K562 (cell line): Measurements from ENCODE around the gene ZNF69. TPM values are rescaled to one million over a fixed set of nuclear protein-coding genes. Genes with fewer than 3 reads are reported as not detected.
A peak's percentile ranks its signal among the peaks of the same experiment; 100 is the strongest.

ENCODE experiments used
- BRF2 ChIP-seq: IDR thresholded peaks from 3 replicates; pipeline ENCODE4 v1.6.1; 2011; ENCODE audit warnings: borderline replicate concordance, mild to moderate bottlenecking; ENCODE audit not compliant: insufficient read length, insufficient read depth
- CBX2 ChIP-seq: fragments of 200-600 bp; sonication (generic); IDR thresholded peaks from one replicate; pipeline ENCODE4 v1.6.1; 2012; ENCODE audit warnings: mild to moderate bottlenecking, low read length, inconsistent platforms; ENCODE audit not compliant: insufficient read depth, poor library complexity, severe bottlenecking
- EP400 ChIP-seq: fragments of 450-650 bp; IDR thresholded peaks from 2 replicates; pipeline ENCODE4 v1.6.1; 2017; ENCODE audit warnings: antibody characterized with exemption, mild to moderate bottlenecking, moderate library complexity
- MAFG ChIP-seq: fragments of 450-650 bp; conservative IDR thresholded peaks from 2 replicates; pipeline ENCODE4 v1.6.1; 2016; ENCODE audit warnings: missing genetic modification characterization, missing compliant biosample characterization
- MED1 ChIP-seq: sonication (generic); formaldehyde crosslinking; IDR thresholded peaks from 2 replicates; pipeline ENCODE4 v1.8.1; 2023; ENCODE audit warnings: missing genetic modification reagents, borderline replicate concordance
- SFPQ ChIP-seq: fragments of 200-400 bp; formaldehyde crosslinking; IDR thresholded peaks from 2 replicates; pipeline ENCODE4 v1.6.1; 2017; ENCODE audit warnings: mild to moderate bottlenecking, low read depth, low read length, moderate library complexity
- TBP ChIP-seq: optimal IDR thresholded peaks from 2 replicates; pipeline ENCODE3; 2011; ENCODE audit warnings: low read depth, low read length, improper control_type of control experiment
- TFAP4 ChIP-seq: sonication (generic); formaldehyde crosslinking; IDR thresholded peaks from 2 replicates; pipeline ENCODE4 v1.8.0; 2022; ENCODE audit warnings: missing genetic modification reagents, mild to moderate bottlenecking, moderate library complexity, borderline replicate concordance
- ZNF224 ChIP-seq: sonication (generic); formaldehyde crosslinking; IDR thresholded peaks from 2 replicates; pipeline ENCODE4 v1.8.0; 2022; ENCODE audit warnings: mild to moderate bottlenecking, missing genetic modification reagents
- ZNF431 ChIP-seq: sonication (generic); formaldehyde crosslinking; IDR thresholded peaks from 2 replicates; pipeline ENCODE4 v1.8.0; 2022; ENCODE audit warnings: mild to moderate bottlenecking, missing genetic modification reagents
- ZNF449 ChIP-seq: fragments of 250-450 bp; sonication (Bioruptor Pico); IDR thresholded peaks from 2 replicates; pipeline ENCODE4 v1.8.0; 2022; ENCODE audit warnings: moderate library complexity, mild to moderate bottlenecking, inconsistent platforms
- ZNF609 ChIP-seq: sonication (generic); formaldehyde crosslinking; IDR thresholded peaks from 2 replicates; pipeline ENCODE4 v1.8.1; 2023; ENCODE audit warnings: missing genetic modification reagents, mild to moderate bottlenecking, borderline replicate concordance
- ZNF75A ChIP-seq: fragments of 450-650 bp; formaldehyde crosslinking; IDR thresholded peaks from 2 replicates; pipeline ENCODE4 v1.4.0; 2020; ENCODE audit warnings: mild to moderate bottlenecking
- ZNF79 ChIP-seq: fragments of 250-450 bp; sonication (Bioruptor Pico); IDR thresholded peaks from 2 replicates; pipeline ENCODE4 v1.4.0; 2020; ENCODE audit warnings: low read depth, mild to moderate bottlenecking, moderate library complexity
- polyA plus RNA-seq, 8 experiments: library from polyadenylated mRNA; depleted of rRNA in 4 of 8; stranded (reverse) in 5 of 8; unstranded in 3 of 8; fragments of >200 nt; fragmentation: Nextera tagmentation in 2 of 8; fragmentation: Illumina TruSeq in 1 of 8; extraction: Ambion mirVana in 2 of 8; extraction: Trizol in 1 of 8; gene quantifications; 2 replicates each; pipeline versions ENCODE4 v1.2.1 to v1.2.3, GENCODE V29; 2011 to 2014; ENCODE audit warnings: inconsistent platforms in 1 of 8, missing spikeins in 1 of 8
- total RNA-seq, 7 experiments: library from RNA; depleted of rRNA in 6 of 7; stranded (reverse); fragments of >200 nt in 6 of 7; fragmentation: Illumina TruSeq in 2 of 7; extraction: Trizol in 2 of 7; gene quantifications; 2 replicates each; pipeline versions ENCODE4 v1.2.1 to v1.2.3, GENCODE V29; 2011 to 2021; ENCODE audit warnings: low replicate concordance in 1 of 7

The ZNF69 gene
- total and polyA plus RNA-seq, 9 of the 15 experiments (the other 6 are each of a cell fraction or from before 2014, with no cell fraction given) = 2.3 to 5.4 (median 3.6) TPM

- no peak for TF ChIP-seq SFPQ
- peak; percentile 35 for TF ChIP-seq TBP
- no peak for TF ChIP-seq ZNF79 (CRISPR knock-in tag)
- no peak for TF ChIP-seq CBX2
- TF ChIP-seq MAFG (tag) = no peak
- TF ChIP-seq ZNF224 (CRISPR knock-in tag) = no peak
- TF ChIP-seq ZNF609 (CRISPR knock-in tag) = no peak
- no peak for TF ChIP-seq ZNF449 (CRISPR knock-in tag)
- no peak for TF ChIP-seq ZNF75A
- no peak for TF ChIP-seq MED1 (CRISPR knock-in tag)
- TF ChIP-seq ZNF431 = no peak
- TF ChIP-seq EP400 = peak; percentile 58
- no peak for TF ChIP-seq BRF2
- peak; percentile 47; the same call in 1 of the 2 replicates for TF ChIP-seq TFAP4 (CRISPR knock-in tag)
Measured at GRCh38 chr19:11887611-11888531, at the start of gene ZNF69 (continued).
